IMR-90 (cell line): ENCODE data around the gene ARHGEF3. TPM values are rescaled to one million over a fixed set of nuclear protein-coding genes. Genes with fewer than 3 reads are reported as not detected.

Source experiments
- ATAC-seq: fragments of 200-7000 bp; cut with Tn5 transposase; 2 replicates; pipeline ENCODE4 v1.9.1; 2020; ENCODE audit warnings: low read depth, mild to moderate bottlenecking, moderate library complexity
- BruUV-seq: library from RNA; stranded (reverse); fragments of 400-500 nt; replicated peaks from 2 replicates; lab custom pipeline; 2021; lab: Mats Ljungman, UMichigan
- CTCF ChIA-PET: fragments of 300-600 bp; formaldehyde crosslinking; extraction: SDS; loops from one replicate; lab custom pipeline; 2021; ENCODE audit warnings: antibody characterized with exemption; lab: Yijun Ruan, JAX
- POLR2A ChIA-PET: fragments of 300-600 bp; sonication (Branson Sonifier 250); formaldehyde crosslinking; loops from one replicate; lab custom pipeline; 2022; ENCODE audit warnings: antibody characterized with exemption; ENCODE audit not compliant: unreplicated experiment; lab: Charles Lee
- DNase-seq: peaks from one replicate; pipeline ENCODE4 v3.0.0; 2013
- H2AFZ ChIP-seq: replicated peaks from 2 replicates; pipeline ENCODE3; 2013; ENCODE audit warnings: low read length, mild to moderate bottlenecking; ENCODE audit not compliant: poor library complexity
- H2AK5ac ChIP-seq: 2 replicates; pipeline ENCODE4 v1.6.1; 2013; ENCODE audit warnings: low read depth, low read length, inconsistent platforms
- H2AK9ac ChIP-seq: replicated peaks from 2 replicates; pipeline ENCODE3; 2013; ENCODE audit warnings: mild to moderate bottlenecking, low read depth, low read length, moderate library complexity; ENCODE audit not compliant: poor library complexity
- H2BK120ac ChIP-seq: 2 replicates; pipeline ENCODE4 v1.6.1; 2013; ENCODE audit warnings: low read depth, low read length, inconsistent platforms
- H2BK15ac ChIP-seq: 3 replicates; pipeline ENCODE4 v1.6.1; 2013; ENCODE audit warnings: low read depth, low read length, inconsistent platforms
- H2BK20ac ChIP-seq: 2 replicates; pipeline ENCODE4 v1.6.1; 2013; ENCODE audit warnings: low read depth, mild to moderate bottlenecking, inconsistent platforms, low read length, moderate library complexity
- H2BK5ac ChIP-seq: 2 replicates; pipeline ENCODE4 v1.6.1; 2013; ENCODE audit warnings: mild to moderate bottlenecking, low read depth, low read length, inconsistent platforms; ENCODE audit not compliant: poor library complexity, severe bottlenecking
- H3K14ac ChIP-seq: replicated peaks from 2 replicates; pipeline ENCODE4 v1.6.1; 2013; ENCODE audit warnings: low read depth, low read length, inconsistent platforms
- H3K18ac ChIP-seq: 2 replicates; pipeline ENCODE4 v1.6.1; 2013; ENCODE audit warnings: low read depth, low read length, control low read depth
- H3K23ac ChIP-seq: 2 replicates; pipeline ENCODE4 v1.6.1; 2013; ENCODE audit warnings: low read depth, low read length, inconsistent platforms
- H3K27ac ChIP-seq: 2 replicates; pipeline ENCODE4 v1.5.1; 2013; ENCODE audit warnings: mild to moderate bottlenecking, control low read depth, low read length; ENCODE audit not compliant: insufficient read depth
- H3K27me3 ChIP-seq: 2 replicates; pipeline ENCODE4 v1.6.1; 2013; ENCODE audit warnings: low read length; ENCODE audit not compliant: control insufficient read depth, insufficient read depth
- H3K36me3 ChIP-seq: 2 replicates; pipeline ENCODE4 v1.6.1; 2013; ENCODE audit warnings: low read length, mixed read lengths; ENCODE audit not compliant: control insufficient read depth, insufficient read depth
- H3K4ac ChIP-seq: 2 replicates; pipeline ENCODE4 v1.6.1; 2013; ENCODE audit warnings: low read depth, low read length, inconsistent platforms
- H3K4me1 ChIP-seq: 2 replicates; pipeline ENCODE4 v1.6.1; 2013; ENCODE audit warnings: low read length, mixed read lengths; ENCODE audit not compliant: control insufficient read depth, insufficient read depth
- H3K4me2 ChIP-seq: 2 replicates; pipeline ENCODE4 v1.6.1; 2013; ENCODE audit warnings: low read depth, mild to moderate bottlenecking, control low read depth, low read length, moderate library complexity
- H3K4me3 ChIP-seq: 2 replicates; pipeline ENCODE4 v1.5.1; 2013; ENCODE audit warnings: low read depth, mild to moderate bottlenecking, control low read depth, low read length, moderate library complexity; ENCODE audit not compliant: insufficient read depth
- H3K56ac ChIP-seq: 2 replicates; pipeline ENCODE4 v1.6.1; 2013; ENCODE audit warnings: low read length, inconsistent platforms; ENCODE audit not compliant: insufficient read depth; ENCODE audit errors: extremely low read depth
- H3K79me1 ChIP-seq, 2 experiments: 2 replicates each; pipeline ENCODE4 v1.6.1; 2013; ENCODE audit warnings: low read length in 2 of 2, inconsistent platforms in 1 of 2, low read depth in 1 of 2
- H3K9ac ChIP-seq: 2 replicates; pipeline ENCODE4 v1.6.1; 2013; ENCODE audit warnings: low read depth, low read length, control low read depth
- H3K9me1 ChIP-seq: 2 replicates; pipeline ENCODE4 v1.6.1; 2013; ENCODE audit warnings: low read length, inconsistent platforms; ENCODE audit not compliant: insufficient read depth
- H3K9me3 ChIP-seq: 2 replicates; pipeline ENCODE4 v1.6.1; 2013; ENCODE audit warnings: low read length; ENCODE audit not compliant: control insufficient read depth, insufficient read depth
- H4K20me1 ChIP-seq: 2 replicates; pipeline ENCODE4 v1.6.1; 2013; ENCODE audit warnings: low read length, inconsistent platforms; ENCODE audit not compliant: insufficient read depth
- H4K5ac ChIP-seq: 2 replicates; pipeline ENCODE4 v1.6.1; 2013; ENCODE audit warnings: mild to moderate bottlenecking, low read depth, low read length, control low read depth
- H4K8ac ChIP-seq, 2 experiments: 2 replicates each; pipeline ENCODE4 v1.6.1; 2013; ENCODE audit warnings: low read depth in 2 of 2, low read length in 2 of 2, control low read depth in 1 of 2, inconsistent platforms in 1 of 2
- H4K91ac ChIP-seq: 2 replicates; pipeline ENCODE4 v1.6.1; 2013; ENCODE audit warnings: low read depth, low read length, inconsistent platforms; ENCODE audit not compliant: insufficient read depth
- BHLHE40 ChIP-seq: fragments of 150-350 bp; IDR thresholded peaks from 2 replicates; pipeline ENCODE4 v1.6.1; 2016; ENCODE audit warnings: mild to moderate bottlenecking, low read depth, low read length
- CEBPB ChIP-seq: IDR thresholded peaks from 2 replicates; pipeline ENCODE4 v1.6.1; 2012; ENCODE audit warnings: low read depth, low read length, improper control_type of control experiment
- CHD1 ChIP-seq: IDR thresholded peaks from 2 replicates; pipeline ENCODE4 v1.6.1; 2012; ENCODE audit warnings: low read depth, low read length, improper control_type of control experiment
- CTCF ChIP-seq: conservative IDR thresholded peaks from 2 replicates; pipeline ENCODE4 v1.5.1; 2012; ENCODE audit warnings: mild to moderate bottlenecking, low read depth, low read length, improper control_type of control experiment
- ELK1 ChIP-seq: fragments of 150-350 bp; IDR thresholded peaks from 2 replicates; pipeline ENCODE4 v1.6.1; 2016; ENCODE audit warnings: low read depth, mild to moderate bottlenecking, low read length, moderate library complexity, borderline replicate concordance
- FOS ChIP-seq: fragments of 150-350 bp; IDR thresholded peaks from 2 replicates; pipeline ENCODE4 v1.6.1; 2016; ENCODE audit warnings: low read depth, low read length
- MAFK ChIP-seq: IDR thresholded peaks from 2 replicates; pipeline ENCODE4 v1.6.1; 2012; ENCODE audit warnings: low read depth, low read length, improper control_type of control experiment
- MAZ ChIP-seq: IDR thresholded peaks from 2 replicates; pipeline ENCODE4 v1.6.1; 2012; ENCODE audit warnings: low read depth, mild to moderate bottlenecking, low read length, improper control_type of control experiment, moderate library complexity, borderline replicate concordance
- MXI1 ChIP-seq: IDR thresholded peaks from 2 replicates; pipeline ENCODE4 v1.6.1; 2012; ENCODE audit warnings: low read depth, mild to moderate bottlenecking, low read length, moderate library complexity, borderline replicate concordance
- NFE2L2 ChIP-seq: fragments of 150-350 bp; IDR thresholded peaks from 2 replicates; pipeline ENCODE4 v1.6.1; 2016; ENCODE audit warnings: low read depth, mild to moderate bottlenecking, low read length
- POLR2A ChIP-seq: IDR thresholded peaks from 2 replicates; pipeline ENCODE4 v1.6.1; 2012; ENCODE audit warnings: mild to moderate bottlenecking, low read depth, low read length
- RAD21 ChIP-seq: IDR thresholded peaks from 2 replicates; pipeline ENCODE4 v1.6.1; 2012; ENCODE audit warnings: low read length, improper control_type of control experiment
- RCOR1 ChIP-seq: IDR thresholded peaks from 2 replicates; pipeline ENCODE4 v1.6.1; 2012; ENCODE audit warnings: mild to moderate bottlenecking, low read length, improper control_type of control experiment; ENCODE audit not compliant: insufficient replicate concordance
- RFX5 ChIP-seq: IDR thresholded peaks from 2 replicates; pipeline ENCODE4 v1.8.0; 2012; ENCODE audit warnings: low read depth, mild to moderate bottlenecking, low read length, moderate library complexity
- SMC3 ChIP-seq: fragments of 150-350 bp; IDR thresholded peaks from 2 replicates; pipeline ENCODE4 v1.6.1; 2016; ENCODE audit warnings: low read depth, mild to moderate bottlenecking, antibody characterized with exemption, low read length, moderate library complexity
- WGBS, 2 experiments: methylation state at CpG; one replicate each; pipeline versions ENCODE4 v1.1.5 to v1.1.7; 2013; ENCODE audit warnings: missing lambda C conversion rate in 2 of 2; ENCODE audit not compliant: insufficient read length in 1 of 2; ENCODE audit errors: extremely low coverage in 2 of 2; 5-methylcytosine and 5-hydroxymethylcytosine counted together
- dilution Hi-C: fragments of 300-500 bp; cut with HindIII; formaldehyde crosslinking; loops from one replicate; pipeline ENCODE4 v1.14.3; 2018; ENCODE audit warnings: low sequenced_read_pairs; ENCODE audit not compliant: unreplicated experiment
- in situ Hi-C: fragments of 300-500 bp; cut with MboI; formaldehyde crosslinking; loops from 3 replicates; pipeline ENCODE4 v1.14.3; 2019; ENCODE audit warnings: low sequenced_read_pairs, inconsistent platforms, mixed read lengths
- intact Hi-C: fragments of 100-400 bp; cut with micrococcal nuclease; formaldehyde crosslinking; loops from 2 replicates; pipeline ENCODE4 v1.10.0; 2022
- polyA plus RNA-seq, 3 experiments: library from polyadenylated mRNA; depleted of rRNA; stranded (reverse); fragments of >200 nt; gene quantifications; 2 replicates each; pipeline ENCODE4 v1.2.3, GENCODE V29; 2012; ENCODE audit warnings: low replicate concordance in 1 of 3
- total RNA-seq: library from RNA; depleted of rRNA; stranded (reverse); fragments of >200 nt; gene quantifications from 2 replicates; pipeline ENCODE4 v1.2.3, GENCODE V29; 2012
- TF ChIP-seq, protein P1 (sequence below): fragments of 150-350 bp; IDR thresholded peaks from 2 replicates; pipeline ENCODE4 v1.6.1; 2017; ENCODE audit warnings: mild to moderate bottlenecking, antibody characterized with exemption, low read length, low read depth

ARHGEF3 gene
- total and polyA plus RNA-seq, 2 of the 4 experiments (the other 2 are of a cell fraction): 2.1 to 2.3 TPM

DNA sequence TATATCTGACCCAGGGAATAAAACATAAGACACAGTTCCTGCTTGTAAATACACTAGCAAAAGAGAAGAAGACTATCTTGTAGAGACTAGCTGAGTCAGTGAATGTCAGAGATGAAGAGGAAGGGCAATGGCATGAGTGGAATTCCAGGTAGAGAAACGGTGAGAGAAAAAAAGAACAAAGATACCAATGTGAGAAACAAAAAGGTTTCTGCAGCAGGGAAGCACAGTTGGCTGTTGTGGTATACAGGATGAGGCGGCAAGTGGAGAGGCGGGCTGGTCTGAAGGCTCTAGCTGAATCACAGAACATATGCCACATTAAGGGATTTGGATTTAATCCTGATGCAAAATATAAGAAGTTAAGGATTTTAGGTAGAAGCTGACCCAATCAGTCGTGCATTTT is 101.6 kb downstream of the ARHGEF3 start:
- Histone ChIP-seq H4K5ac (no peak overlapping the region), H3K27me3 (peaks cover 1% of the 10 kb centered on the region; the same call in 1 of the 2 replicates), H3K9me3 (no peaks in the 10 kb centered on the region), H3K27ac (no peak overlapping the region), H4K8ac (no peak overlapping the region), H2AFZ (no peak overlapping the region), H2BK20ac (no peak overlapping the region), H3K4me2 (no peak overlapping the region), H2AK5ac (no peak overlapping the region), H3K4me3 (no peak overlapping the region), H4K91ac (no peak overlapping the region), H3K4me1 (no peaks in the 10 kb centered on the region), H3K79me1 (no peaks in the 10 kb centered on the region), H3K18ac (no peak overlapping the region), H3K9ac (no peak overlapping the region), H2BK5ac (no peak overlapping the region), H3K56ac (no peak overlapping the region), H2BK15ac (no peak overlapping the region), H3K23ac (no peak overlapping the region), H3K4ac (no peak overlapping the region), H3K9me1 (no peaks in the 10 kb centered on the region), H4K20me1 (no peaks in the 10 kb centered on the region), H3K14ac (no peak overlapping the region), H3K36me3 (no peaks in the 10 kb centered on the region), H2AK9ac (no peak overlapping the region), H2BK120ac (no peak overlapping the region)
- dilution Hi-C loops (no loop called here), intact Hi-C loops (loop anchor here (5.0 to 10.0 kb wide), 3 partner anchors 82 to 525 kb away; partner anchors contain the start of gene APPL1), in situ Hi-C loops (loop anchor here (5.0 to 10.0 kb wide), 2 partner anchors 95 to 287 kb away; no protein-coding TSS in a partner anchor)
- BruUV-seq: no TSS peak
- CTCF ChIA-PET: interaction anchor here (4.8 kb wide), 1 partner anchor 288 kb away, joined by 29 read pairs; no protein-coding TSS in a partner anchor
- POLR2A ChIA-PET: no interaction called here
- 93% methylated on average over 2 of the region's 4 CpGs; no CpG with 5 or more reads in 1 of the 2 experiments for WGBS, 2 experiments
- no peak for ATAC-seq
- no peak for TF ChIP-seq POLR2A
- no peak for TF ChIP-seq BHLHE40
- TF ChIP-seq RAD21: no peak
- no peak for TF ChIP-seq RCOR1
- no peak for TF ChIP-seq MAZ
- TF ChIP-seq ELK1: no peak
- no peak for TF ChIP-seq CHD1
- no peak for TF ChIP-seq CEBPB
- no peak for TF ChIP-seq NFE2L2
- TF ChIP-seq CTCF: no peak
- no peak for TF ChIP-seq RFX5
- TF ChIP-seq MXI1: no peak
- no peak for TF ChIP-seq FOS
- TF ChIP-seq SMC3: no peak
- TF ChIP-seq MAFK: no peak
- TF ChIP-seq, protein P1, sequence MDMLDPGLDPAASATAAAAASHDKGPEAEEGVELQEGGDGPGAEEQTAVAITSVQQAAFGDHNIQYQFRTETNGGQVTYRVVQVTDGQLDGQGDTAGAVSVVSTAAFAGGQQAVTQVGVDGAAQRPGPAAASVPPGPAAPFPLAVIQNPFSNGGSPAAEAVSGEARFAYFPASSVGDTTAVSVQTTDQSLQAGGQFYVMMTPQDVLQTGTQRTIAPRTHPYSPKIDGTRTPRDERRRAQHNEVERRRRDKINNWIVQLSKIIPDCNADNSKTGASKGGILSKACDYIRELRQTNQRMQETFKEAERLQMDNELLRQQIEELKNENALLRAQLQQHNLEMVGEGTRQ: no peak
- DNase-seq: no peak
